H1 (cell line): ENCODE measurements around the gene CDH12. TPM values are rescaled to one million over a fixed set of nuclear protein-coding genes. Genes with fewer than 3 reads are reported as not detected.

ENCODE experiments used
- EGR1 ChIP-seq: IDR thresholded peaks from 2 replicates; pipeline ENCODE4 v1.6.1; 2011; ENCODE audit warnings: low read depth, low read length, borderline replicate concordance
- GABPA ChIP-seq: IDR thresholded peaks from 2 replicates; pipeline ENCODE4 v1.6.1; 2011; ENCODE audit warnings: mild to moderate bottlenecking, low read length, moderate library complexity, borderline replicate concordance; ENCODE audit not compliant: insufficient read depth
- HDAC2 ChIP-seq, 2 experiments: fragments of 300-600 bp in 1 of 2; sonication (generic) in 1 of 2; IDR thresholded peaks; 2 replicates each; pipeline ENCODE4 v1.6.1; 2011 to 2012; ENCODE audit warnings: low read depth in 2 of 2, low read length in 2 of 2, mild to moderate bottlenecking in 2 of 2, moderate library complexity in 2 of 2, borderline replicate concordance in 1 of 2, inconsistent platforms in 1 of 2
- KDM1A ChIP-seq: fragments of 200-600, 300-600 bp; sonication (generic); IDR thresholded peaks from 2 replicates; pipeline ENCODE4 v1.7.1; 2016; ENCODE audit warnings: mild to moderate bottlenecking, low read length, borderline replicate concordance
- polyA plus RNA-seq, 7 experiments: library from polyadenylated mRNA; depleted of rRNA in 3 of 7; stranded (reverse) in 5 of 7; unstranded in 2 of 7; fragments of >200 nt in 5 of 7; fragments of 200-250 nt in 2 of 7; gene quantifications; 1 replicate in 5 of 7; 2 replicates in 1 of 7; 4 replicates in 1 of 7; pipeline versions ENCODE4 v1.2.1 to v1.2.3, GENCODE V29; 2011 to 2013; ENCODE audit warnings: missing spikeins in 2 of 7, mixed read lengths in 2 of 7
- total RNA-seq: library from RNA; stranded (reverse); fragmentation: NEBNext Ultra II Directional; extraction: Animal tissue kit (Norgen Biotek cat#: 25700); gene quantifications from 2 replicates; pipeline ENCODE4 v1.2.1, GENCODE V29; 2021
- TF ChIP-seq, protein P1 (sequence below): fragments of 300-600 bp; sonication (generic); IDR thresholded peaks from 2 replicates; pipeline ENCODE4 v1.7.1; 2012; ENCODE audit warnings: low read length, moderate library complexity, mild to moderate bottlenecking, inconsistent platforms; ENCODE audit not compliant: insufficient replicate concordance

The CDH12 gene
- total and polyA plus RNA-seq, 2 of the 8 experiments (the other 6 are each of a cell fraction or from before 2014, with no cell fraction given), result 0.03 TPM; not detected in 1

DNA sequence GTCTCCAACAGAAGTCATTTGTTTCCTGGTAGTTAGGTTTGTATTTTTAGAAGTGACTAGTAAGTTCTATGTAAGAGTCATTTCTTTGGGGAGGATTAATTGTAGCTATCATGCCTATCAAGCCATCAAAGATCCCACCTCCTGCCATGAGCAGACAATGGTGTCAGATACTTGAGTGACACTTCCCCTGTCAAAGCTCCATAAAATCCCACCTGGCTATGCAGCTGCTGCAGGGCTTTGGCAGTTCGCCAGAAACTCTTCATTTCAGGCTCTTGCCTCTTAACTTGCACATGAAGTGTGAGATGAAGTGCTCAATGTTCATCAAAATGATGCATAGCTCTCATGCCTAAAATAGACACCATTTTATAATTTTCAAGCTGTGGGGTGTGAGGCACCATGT lies 312.1 kb downstream of the CDH12 start (continued):
- TF ChIP-seq GABPA, result no peak
- TF ChIP-seq KDM1A, result no peak
- TF ChIP-seq EGR1, result no peak
- TF ChIP-seq, protein P1, sequence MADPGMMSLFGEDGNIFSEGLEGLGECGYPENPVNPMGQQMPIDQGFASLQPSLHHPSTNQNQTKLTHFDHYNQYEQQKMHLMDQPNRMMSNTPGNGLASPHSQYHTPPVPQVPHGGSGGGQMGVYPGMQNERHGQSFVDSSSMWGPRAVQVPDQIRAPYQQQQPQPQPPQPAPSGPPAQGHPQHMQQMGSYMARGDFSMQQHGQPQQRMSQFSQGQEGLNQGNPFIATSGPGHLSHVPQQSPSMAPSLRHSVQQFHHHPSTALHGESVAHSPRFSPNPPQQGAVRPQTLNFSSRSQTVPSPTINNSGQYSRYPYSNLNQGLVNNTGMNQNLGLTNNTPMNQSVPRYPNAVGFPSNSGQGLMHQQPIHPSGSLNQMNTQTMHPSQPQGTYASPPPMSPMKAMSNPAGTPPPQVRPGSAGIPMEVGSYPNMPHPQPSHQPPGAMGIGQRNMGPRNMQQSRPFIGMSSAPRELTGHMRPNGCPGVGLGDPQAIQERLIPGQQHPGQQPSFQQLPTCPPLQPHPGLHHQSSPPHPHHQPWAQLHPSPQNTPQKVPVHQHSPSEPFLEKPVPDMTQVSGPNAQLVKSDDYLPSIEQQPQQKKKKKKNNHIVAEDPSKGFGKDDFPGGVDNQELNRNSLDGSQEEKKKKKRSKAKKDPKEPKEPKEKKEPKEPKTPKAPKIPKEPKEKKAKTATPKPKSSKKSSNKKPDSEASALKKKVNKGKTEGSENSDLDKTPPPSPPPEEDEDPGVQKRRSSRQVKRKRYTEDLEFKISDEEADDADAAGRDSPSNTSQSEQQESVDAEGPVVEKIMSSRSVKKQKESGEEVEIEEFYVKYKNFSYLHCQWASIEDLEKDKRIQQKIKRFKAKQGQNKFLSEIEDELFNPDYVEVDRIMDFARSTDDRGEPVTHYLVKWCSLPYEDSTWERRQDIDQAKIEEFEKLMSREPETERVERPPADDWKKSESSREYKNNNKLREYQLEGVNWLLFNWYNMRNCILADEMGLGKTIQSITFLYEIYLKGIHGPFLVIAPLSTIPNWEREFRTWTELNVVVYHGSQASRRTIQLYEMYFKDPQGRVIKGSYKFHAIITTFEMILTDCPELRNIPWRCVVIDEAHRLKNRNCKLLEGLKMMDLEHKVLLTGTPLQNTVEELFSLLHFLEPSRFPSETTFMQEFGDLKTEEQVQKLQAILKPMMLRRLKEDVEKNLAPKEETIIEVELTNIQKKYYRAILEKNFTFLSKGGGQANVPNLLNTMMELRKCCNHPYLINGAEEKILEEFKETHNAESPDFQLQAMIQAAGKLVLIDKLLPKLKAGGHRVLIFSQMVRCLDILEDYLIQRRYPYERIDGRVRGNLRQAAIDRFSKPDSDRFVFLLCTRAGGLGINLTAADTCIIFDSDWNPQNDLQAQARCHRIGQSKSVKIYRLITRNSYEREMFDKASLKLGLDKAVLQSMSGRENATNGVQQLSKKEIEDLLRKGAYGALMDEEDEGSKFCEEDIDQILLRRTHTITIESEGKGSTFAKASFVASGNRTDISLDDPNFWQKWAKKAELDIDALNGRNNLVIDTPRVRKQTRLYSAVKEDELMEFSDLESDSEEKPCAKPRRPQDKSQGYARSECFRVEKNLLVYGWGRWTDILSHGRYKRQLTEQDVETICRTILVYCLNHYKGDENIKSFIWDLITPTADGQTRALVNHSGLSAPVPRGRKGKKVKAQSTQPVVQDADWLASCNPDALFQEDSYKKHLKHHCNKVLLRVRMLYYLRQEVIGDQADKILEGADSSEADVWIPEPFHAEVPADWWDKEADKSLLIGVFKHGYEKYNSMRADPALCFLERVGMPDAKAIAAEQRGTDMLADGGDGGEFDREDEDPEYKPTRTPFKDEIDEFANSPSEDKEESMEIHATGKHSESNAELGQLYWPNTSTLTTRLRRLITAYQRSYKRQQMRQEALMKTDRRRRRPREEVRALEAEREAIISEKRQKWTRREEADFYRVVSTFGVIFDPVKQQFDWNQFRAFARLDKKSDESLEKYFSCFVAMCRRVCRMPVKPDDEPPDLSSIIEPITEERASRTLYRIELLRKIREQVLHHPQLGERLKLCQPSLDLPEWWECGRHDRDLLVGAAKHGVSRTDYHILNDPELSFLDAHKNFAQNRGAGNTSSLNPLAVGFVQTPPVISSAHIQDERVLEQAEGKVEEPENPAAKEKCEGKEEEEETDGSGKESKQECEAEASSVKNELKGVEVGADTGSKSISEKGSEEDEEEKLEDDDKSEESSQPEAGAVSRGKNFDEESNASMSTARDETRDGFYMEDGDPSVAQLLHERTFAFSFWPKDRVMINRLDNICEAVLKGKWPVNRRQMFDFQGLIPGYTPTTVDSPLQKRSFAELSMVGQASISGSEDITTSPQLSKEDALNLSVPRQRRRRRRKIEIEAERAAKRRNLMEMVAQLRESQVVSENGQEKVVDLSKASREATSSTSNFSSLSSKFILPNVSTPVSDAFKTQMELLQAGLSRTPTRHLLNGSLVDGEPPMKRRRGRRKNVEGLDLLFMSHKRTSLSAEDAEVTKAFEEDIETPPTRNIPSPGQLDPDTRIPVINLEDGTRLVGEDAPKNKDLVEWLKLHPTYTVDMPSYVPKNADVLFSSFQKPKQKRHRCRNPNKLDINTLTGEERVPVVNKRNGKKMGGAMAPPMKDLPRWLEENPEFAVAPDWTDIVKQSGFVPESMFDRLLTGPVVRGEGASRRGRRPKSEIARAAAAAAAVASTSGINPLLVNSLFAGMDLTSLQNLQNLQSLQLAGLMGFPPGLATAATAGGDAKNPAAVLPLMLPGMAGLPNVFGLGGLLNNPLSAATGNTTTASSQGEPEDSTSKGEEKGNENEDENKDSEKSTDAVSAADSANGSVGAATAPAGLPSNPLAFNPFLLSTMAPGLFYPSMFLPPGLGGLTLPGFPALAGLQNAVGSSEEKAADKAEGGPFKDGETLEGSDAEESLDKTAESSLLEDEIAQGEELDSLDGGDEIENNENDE, result no peak
- no peak for TF ChIP-seq HDAC2 (IDR thresholded peaks at IDR 0.05; ENCODE audit: borderline replicate concordance in 1 of 2, low read depth in 2 of 2, low read length in 2 of 2)
